VCaP (cell line): ENCODE measurements around the gene ARL10.

Experiments
- H3K27ac ChIP-seq: fragments of 450-650 bp; 2 replicates; pipeline ENCODE4 v1.5.1; 2017
- TF ChIP-seq, protein P1 (sequence below): fragments of 450-650 bp; conservative IDR thresholded peaks from 2 replicates; pipeline ENCODE4 v1.5.1; 2017; ENCODE audit warnings: mild to moderate bottlenecking, moderate library complexity

The ARL10 gene

GRCh38 chr5:176410486-176411180, 45.3 kb downstream of the ARL10 start:
- TF ChIP-seq, protein P1, sequence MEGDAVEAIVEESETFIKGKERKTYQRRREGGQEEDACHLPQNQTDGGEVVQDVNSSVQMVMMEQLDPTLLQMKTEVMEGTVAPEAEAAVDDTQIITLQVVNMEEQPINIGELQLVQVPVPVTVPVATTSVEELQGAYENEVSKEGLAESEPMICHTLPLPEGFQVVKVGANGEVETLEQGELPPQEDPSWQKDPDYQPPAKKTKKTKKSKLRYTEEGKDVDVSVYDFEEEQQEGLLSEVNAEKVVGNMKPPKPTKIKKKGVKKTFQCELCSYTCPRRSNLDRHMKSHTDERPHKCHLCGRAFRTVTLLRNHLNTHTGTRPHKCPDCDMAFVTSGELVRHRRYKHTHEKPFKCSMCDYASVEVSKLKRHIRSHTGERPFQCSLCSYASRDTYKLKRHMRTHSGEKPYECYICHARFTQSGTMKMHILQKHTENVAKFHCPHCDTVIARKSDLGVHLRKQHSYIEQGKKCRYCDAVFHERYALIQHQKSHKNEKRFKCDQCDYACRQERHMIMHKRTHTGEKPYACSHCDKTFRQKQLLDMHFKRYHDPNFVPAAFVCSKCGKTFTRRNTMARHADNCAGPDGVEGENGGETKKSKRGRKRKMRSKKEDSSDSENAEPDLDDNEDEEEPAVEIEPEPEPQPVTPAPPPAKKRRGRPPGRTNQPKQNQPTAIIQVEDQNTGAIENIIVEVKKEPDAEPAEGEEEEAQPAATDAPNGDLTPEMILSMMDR = no peak; the same call in 1 of the 2 replicates
- no peak overlapping the region for H3K27ac ChIP-seq

DNA sequence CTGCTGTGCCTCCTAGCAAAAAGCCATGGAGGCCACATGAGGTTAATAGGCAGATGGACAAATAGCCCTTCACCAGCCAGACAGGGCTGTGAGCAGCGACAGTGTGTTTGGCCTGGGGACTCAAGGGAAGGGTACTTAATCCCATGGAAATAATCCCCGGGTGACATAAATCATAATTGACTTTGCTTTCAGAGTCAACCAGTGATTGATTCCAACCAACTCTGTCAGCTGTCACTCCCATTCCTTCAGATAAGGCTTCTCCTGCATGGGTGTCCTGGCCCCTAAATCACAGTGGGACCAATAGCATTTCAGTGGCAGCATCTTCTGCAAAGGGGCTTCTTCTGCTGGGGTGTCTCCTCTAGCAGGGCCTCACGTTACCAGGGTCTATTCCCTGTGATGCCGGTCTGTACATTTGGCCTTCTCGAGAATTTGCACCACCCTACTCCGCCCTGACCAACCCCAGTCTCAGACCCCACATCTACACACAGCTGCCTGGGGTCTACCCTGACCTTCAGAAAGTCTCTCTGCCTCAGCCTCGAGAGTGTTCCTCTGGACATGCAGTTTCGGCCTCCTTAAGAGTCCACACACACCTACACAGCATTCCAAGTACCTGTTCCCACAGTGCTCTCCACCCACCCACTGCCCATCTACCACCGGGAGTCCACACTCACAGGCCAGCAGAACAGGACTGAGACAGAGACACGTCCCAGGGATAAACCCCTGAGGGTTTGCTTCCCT, 47.4 kb downstream of the ARL10 start:
- TF ChIP-seq, protein P1 = no peak
- no peak overlapping the region for H3K27ac ChIP-seq

DNA sequence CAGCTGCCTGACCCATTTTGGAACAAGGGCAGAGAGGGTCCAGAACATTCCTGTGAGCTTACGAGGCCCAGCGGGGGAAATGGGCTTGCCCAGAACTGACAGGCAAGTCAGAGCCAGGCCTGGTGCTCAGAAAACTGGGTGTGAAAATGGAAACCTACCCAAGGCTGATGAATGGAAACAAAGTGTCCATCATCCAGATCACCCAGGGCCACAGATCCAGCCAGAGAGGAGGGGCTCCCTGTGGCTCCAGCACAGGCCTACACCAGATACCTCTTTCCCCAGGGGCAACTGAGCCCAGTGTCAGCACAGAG, 47.9 kb downstream of the ARL10 start:
- no peak overlapping the region for H3K27ac ChIP-seq
- TF ChIP-seq, protein P1 = no peak

GRCh38 chr5:176413709-176414191, 48.5 kb downstream of the ARL10 start:
- no peak overlapping the region for H3K27ac ChIP-seq
- TF ChIP-seq, protein P1 = no peak

GRCh38 chr5:176414704-176415103, 49.4 kb downstream of the ARL10 start:
- no peak overlapping the region for H3K27ac ChIP-seq
- TF ChIP-seq, protein P1 = no peak

GRCh38 chr5:176415240-176415951, 50.1 kb downstream of the ARL10 start:
- TF ChIP-seq, protein P1 = no peak
- peak overlapping the region; percentile 92 for H3K27ac ChIP-seq
